Mucosa of gallbladder (tissue), 1 donor: ENCODE data around the gene ERCC6L. TPM values are rescaled to one million over a fixed set of nuclear protein-coding genes. Genes with fewer than 3 reads are reported as not detected.

Experiments
- DNase-seq: peaks from one replicate; pipeline ENCODE4 v3.0.0-alpha.2; 2020; ENCODE audit warnings: low spot score
- total RNA-seq: library from RNA; stranded (reverse); gene quantifications from one replicate; pipeline ENCODE4 v1.2.1, GENCODE V29; 2021
- donor health status: DM: no; HTN: no; CAD: no.

The ERCC6L gene
- total RNA-seq, 1 donor from 2014 or later = 0.23 TPM

DNA sequence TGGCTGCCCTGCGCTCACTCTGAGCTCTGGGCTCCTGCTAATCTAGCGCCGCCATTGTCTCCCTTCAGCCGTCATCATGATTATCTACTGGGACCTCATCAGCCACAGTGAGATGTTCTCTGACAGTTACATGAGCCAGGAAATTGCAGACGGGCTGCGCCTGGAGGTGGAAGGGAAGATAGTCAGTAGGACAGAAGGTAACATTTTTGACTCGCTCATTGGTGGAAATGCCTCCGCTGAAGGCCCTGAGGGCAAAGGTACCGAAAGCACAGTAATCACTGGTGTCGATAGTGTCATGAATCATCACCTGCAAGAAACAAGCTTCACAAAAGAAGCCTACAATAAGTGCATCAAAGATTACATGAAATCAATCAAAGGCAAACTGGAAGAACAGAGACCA lies 79.1 kb downstream of the ERCC6L start:
- no peak for DNase-seq

GRCh38 chrX:72158773-72159172 lies 80.1 kb downstream of the ERCC6L start:
- DNase-seq = no peak

Other genes starting within 250 kb of the ERCC6L start
- 6.8 TPM for gene RTL5, start 107.1 kb downstream of the ERCC6L start, total RNA-seq
- gene PIN4, start 57.3 kb downstream of the ERCC6L start, total RNA-seq = 8.7 TPM
- 860 TPM for gene RPS4X, start 38.2 kb upstream of the ERCC6L start, total RNA-seq
- not detected for gene CITED1, start 66.9 kb upstream of the ERCC6L start, total RNA-seq